Duodenal mucosa (tissue), 2 donors: ENCODE data around the gene PACS2.

Source experiments
- H3K27ac ChIP-seq: one replicate; pipeline ENCODE4 v1.7.0; 2013; ENCODE audit warnings: low read depth, low read length
- H3K27me3 ChIP-seq, 2 donors: one replicate each; pipeline ENCODE4 v1.7.0; 2013; ENCODE audit warnings: low read length in 2 of 2, control low read depth in 1 of 2; ENCODE audit not compliant: insufficient read depth in 2 of 2, control insufficient read depth in 1 of 2
- H3K36me3 ChIP-seq, 2 donors: one replicate each; pipeline ENCODE4 v1.7.0; 2013; ENCODE audit warnings: low read length in 2 of 2, control low read depth in 1 of 2; ENCODE audit not compliant: insufficient read depth in 2 of 2, control insufficient read depth in 1 of 2
- H3K4me1 ChIP-seq, 2 donors: one replicate each; pipeline ENCODE4 v1.7.0; 2013; ENCODE audit warnings: low read length in 2 of 2, control low read depth in 1 of 2; ENCODE audit not compliant: insufficient read depth in 2 of 2, control insufficient read depth in 1 of 2
- H3K4me3 ChIP-seq, 2 donors: one replicate each; pipeline ENCODE4 v1.7.0; 2013; ENCODE audit warnings: low read length in 2 of 2, low read depth in 1 of 2
- H3K9ac ChIP-seq, 2 donors: one replicate each; pipeline ENCODE4 v1.7.0; 2013; ENCODE audit warnings: low read length in 2 of 2, low read depth in 1 of 2
- H3K9me3 ChIP-seq, 2 donors: one replicate each; pipeline ENCODE4 v1.7.0; 2013; ENCODE audit warnings: low read length in 2 of 2, control low read depth in 1 of 2; ENCODE audit not compliant: control insufficient read depth in 1 of 2

The PACS2 gene

DNA sequence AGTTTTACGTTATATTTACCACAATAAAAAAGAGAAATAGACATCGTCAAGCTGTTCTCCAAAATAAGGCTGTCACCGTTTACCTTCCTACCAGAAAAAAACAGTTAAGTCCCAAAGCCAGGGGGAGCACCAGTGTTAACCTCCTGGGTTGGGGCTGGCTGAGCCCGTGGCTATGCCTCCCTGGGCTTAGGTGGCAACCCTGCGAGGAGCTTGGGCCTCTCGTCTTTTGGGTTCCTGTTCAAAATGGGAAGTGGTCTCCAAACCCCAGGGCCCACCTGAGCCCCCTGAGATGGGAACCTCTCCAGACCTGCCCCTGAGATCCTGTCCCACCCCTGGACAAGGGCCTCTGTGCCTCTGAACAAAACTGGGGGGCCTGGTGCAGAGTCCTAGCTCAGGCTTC lies 22.9 kb downstream of the PACS2 start:
- Histone ChIP-seq H3K27ac (no peak overlapping the region), H3K36me3 (no peaks in the 10 kb centered on the region), H3K4me3 (no peak overlapping the region), H3K9ac (no peak overlapping the region), H3K9me3 (no peaks in the 10 kb centered on the region), H3K4me1 (no peaks in the 10 kb centered on the region), H3K27me3 (no peaks in the 10 kb centered on the region)

DNA sequence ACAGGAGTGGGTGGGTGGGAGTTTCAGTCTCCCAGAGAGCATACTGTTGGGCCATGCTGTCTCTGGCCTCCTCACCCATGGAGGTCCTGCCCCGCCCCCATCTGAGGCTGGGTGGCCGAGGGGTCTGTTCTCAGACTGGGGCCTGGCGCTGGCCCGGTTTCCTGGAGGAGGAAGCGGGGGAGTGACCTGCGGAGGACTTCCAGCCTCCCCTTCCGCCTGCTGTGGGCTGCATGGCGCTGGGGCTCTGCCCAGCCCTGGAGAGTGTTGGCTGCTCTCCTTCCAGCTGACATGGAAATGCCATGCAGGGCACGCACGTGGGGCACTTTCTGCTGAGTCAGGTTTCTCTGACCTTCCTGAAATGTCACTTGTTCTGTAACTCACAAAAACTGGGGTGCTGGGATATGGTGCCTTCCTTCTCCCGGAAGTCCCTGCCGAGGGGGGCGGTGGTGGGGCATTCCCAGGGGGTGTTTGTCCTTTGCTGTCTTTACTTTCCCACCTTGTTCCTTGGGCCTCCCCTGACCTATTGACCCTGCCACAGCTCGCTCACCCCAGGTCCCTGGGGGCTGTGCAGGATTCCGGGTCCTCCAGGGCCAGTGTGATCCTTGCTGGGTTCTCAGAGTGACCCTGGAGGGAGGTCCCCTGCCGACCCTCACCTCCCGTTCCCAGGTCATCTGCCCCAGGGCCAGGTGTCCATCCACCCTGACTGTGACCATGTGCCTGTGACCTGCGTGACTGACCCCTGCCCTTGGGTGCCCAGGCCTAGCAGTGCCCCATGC lies 23.6 kb downstream of the PACS2 start:
- Histone ChIP-seq H3K9ac (no peak overlapping the region), H3K4me1 (no peaks in the 10 kb centered on the region)

GRCh38 chr14:105340821-105341733 lies 26.5 kb downstream of the PACS2 start:
- H3K27ac ChIP-seq, result peak overlapping the region; percentile 3
- no peak overlapping the region for H3K9ac ChIP-seq
- no peaks in the 10 kb centered on the region for H3K36me3 ChIP-seq
- no peaks in the 10 kb centered on the region for H3K4me1 ChIP-seq
- no peak overlapping the region for H3K4me3 ChIP-seq
- no peaks in the 10 kb centered on the region for H3K9me3 ChIP-seq
- no peaks in the 10 kb centered on the region for H3K27me3 ChIP-seq

More for the DNA sequence above, 23.6 kb downstream of the PACS2 start:
- no peak overlapping the region for H3K27ac ChIP-seq
- no peaks in the 10 kb centered on the region for H3K9me3 ChIP-seq
- no peaks in the 10 kb centered on the region for H3K27me3 ChIP-seq
- H3K36me3 ChIP-seq, result no peaks in the 10 kb centered on the region
- H3K4me3 ChIP-seq, result no peak overlapping the region

DNA sequence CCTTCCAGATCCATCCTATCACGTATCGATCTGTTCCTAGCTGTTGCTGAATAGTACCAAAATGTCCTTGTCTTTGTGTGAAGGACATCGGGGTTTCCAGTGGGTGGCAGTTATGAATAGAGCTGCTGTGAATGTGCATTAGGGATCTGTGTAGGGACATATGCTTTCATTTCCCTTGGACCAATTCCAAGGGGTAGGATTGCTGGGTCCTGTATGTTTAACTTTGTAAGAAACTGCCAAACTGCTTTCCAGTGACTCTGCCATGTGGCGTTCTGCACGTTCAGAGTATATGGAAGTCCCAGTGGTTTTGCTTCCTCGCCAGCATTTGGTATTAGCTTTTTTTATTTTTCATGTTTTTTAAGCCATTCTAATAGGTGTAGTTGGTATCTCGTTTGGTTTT lies 28.6 kb downstream of the PACS2 start:
- no peak overlapping the region for H3K9ac ChIP-seq
- no peaks in the 10 kb centered on the region for H3K36me3 ChIP-seq
- H3K4me3 ChIP-seq, result no peak overlapping the region
- no peaks in the 10 kb centered on the region for H3K9me3 ChIP-seq
- no peak overlapping the region for H3K27ac ChIP-seq
- H3K27me3 ChIP-seq, result no peaks in the 10 kb centered on the region
- no peaks in the 10 kb centered on the region for H3K4me1 ChIP-seq

- Histone ChIP-seq H3K4me3 (no peak overlapping the region), H3K27ac (no peak overlapping the region), H3K9ac (no peak overlapping the region), H3K9me3 (no peaks in the 10 kb centered on the region), H3K4me1 (no peaks in the 10 kb centered on the region), H3K36me3 (no peaks in the 10 kb centered on the region), H3K27me3 (no peaks in the 10 kb centered on the region)
These were observed 31.6 kb downstream of the PACS2 start for GRCh38 chr14:105346200-105346533.

GRCh38 chr14:105346876-105347586 lies 32.5 kb downstream of the PACS2 start:
- Histone ChIP-seq H3K27me3 (no peaks in the 10 kb centered on the region), H3K4me1 (peaks cover 0 to under 1% of the 10 kb centered on the region in 2 donors), H3K4me3 (no peak overlapping the region), H3K9ac (no peak overlapping the region), H3K9me3 (no peaks in the 10 kb centered on the region), H3K36me3 (no peaks in the 10 kb centered on the region), H3K27ac (no peak overlapping the region)

DNA sequence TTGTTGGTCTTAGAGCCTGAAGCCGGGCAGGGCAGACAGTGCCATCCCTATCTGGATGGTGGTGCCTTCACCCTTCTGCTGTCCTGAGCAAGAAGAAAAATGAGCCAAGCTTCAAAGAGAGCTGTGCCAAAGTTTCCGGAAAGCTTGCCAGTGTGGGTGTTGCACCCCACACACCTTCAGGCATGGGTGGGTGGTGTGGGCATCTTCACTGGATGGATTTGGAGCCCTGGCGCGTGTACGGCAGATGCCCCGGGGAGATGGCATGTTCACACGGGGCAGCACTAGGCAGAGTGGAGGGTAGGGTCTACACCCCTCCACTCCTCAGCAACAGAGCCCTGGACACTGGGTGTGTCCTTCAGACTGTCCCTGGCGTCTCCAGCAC lies 33.0 kb downstream of the PACS2 start:
- H3K27ac ChIP-seq, result no peak overlapping the region

GRCh38 chr14:105348169-105348944 lies 33.8 kb downstream of the PACS2 start:
- H3K4me3 ChIP-seq, result no peak overlapping the region
- H3K9ac ChIP-seq, result no peak overlapping the region
- no peak overlapping the region for H3K27ac ChIP-seq
- H3K9me3 ChIP-seq, result no peaks in the 10 kb centered on the region
- peaks cover 0 to 2% of the 10 kb centered on the region in 2 donors for H3K4me1 ChIP-seq
- H3K36me3 ChIP-seq, result no peaks in the 10 kb centered on the region
- H3K27me3 ChIP-seq, result no peaks in the 10 kb centered on the region

More for the DNA sequence above, 33.0 kb downstream of the PACS2 start:
- Histone ChIP-seq H3K4me1 (peaks cover 0 to 2% of the 10 kb centered on the region in 2 donors), H3K9me3 (no peaks in the 10 kb centered on the region), H3K4me3 (no peak overlapping the region), H3K9ac (no peak overlapping the region), H3K36me3 (no peaks in the 10 kb centered on the region), H3K27me3 (no peaks in the 10 kb centered on the region)

DNA sequence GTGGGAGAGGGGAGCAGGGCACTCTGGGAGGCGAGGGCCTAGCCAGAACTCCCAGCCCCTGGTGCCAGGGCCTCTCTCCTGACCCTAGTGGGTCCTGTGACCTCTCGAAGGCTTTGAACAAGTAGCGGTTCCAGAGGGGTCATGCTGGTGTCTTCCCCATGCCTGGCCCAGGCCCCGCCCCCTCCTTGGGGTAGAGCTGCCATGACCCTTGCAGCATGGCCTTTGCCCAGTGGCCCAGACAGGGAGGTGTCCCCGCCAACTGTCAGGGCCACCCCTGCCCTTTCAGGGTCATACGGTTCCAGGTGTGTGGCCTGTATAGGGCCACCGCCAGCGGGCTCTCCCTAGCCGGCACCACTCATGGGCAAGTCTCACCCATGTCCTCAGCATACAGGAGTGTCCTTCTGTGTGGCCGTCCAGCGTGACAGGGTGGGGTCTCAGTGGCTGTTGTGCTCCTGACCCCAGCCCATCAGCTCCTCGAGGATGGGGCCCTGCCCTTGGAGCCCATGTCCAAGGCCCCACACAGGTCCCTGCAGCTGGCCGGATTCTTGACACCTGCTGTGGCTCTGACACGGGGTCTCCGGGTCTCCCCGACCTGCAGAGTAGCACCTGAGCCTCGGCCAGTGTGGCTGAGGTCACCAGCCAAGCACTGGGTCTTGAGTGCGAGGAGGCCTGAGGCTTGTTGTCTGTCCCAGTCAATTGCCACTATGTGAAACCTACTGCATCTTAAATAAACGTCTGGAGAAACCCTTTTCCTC lies 34.6 kb downstream of the PACS2 start:
- Histone ChIP-seq H3K9me3 (no peaks in the 10 kb centered on the region), H3K4me1 (peaks cover 0 to 2% of the 10 kb centered on the region in 2 donors), H3K9ac (no peak overlapping the region), H3K27ac (no peak overlapping the region), H3K27me3 (no peaks in the 10 kb centered on the region), H3K4me3 (no peak overlapping the region), H3K36me3 (no peaks in the 10 kb centered on the region)
